NT2/D1 (cell line): Measurements from ENCODE around the gene TRAK1.

Experiments
- SUZ12 ChIP-seq: IDR thresholded peaks from 2 replicates; pipeline ENCODE4 v1.6.1; 2011; ENCODE audit not compliant: insufficient read length, insufficient read depth; ENCODE audit errors: extremely low read depth
- YY1 ChIP-seq: IDR thresholded peaks from 2 replicates; pipeline ENCODE4 v1.6.1; 2011; ENCODE audit not compliant: insufficient read length, insufficient read depth
- ZNF274 ChIP-seq: IDR thresholded peaks from 2 replicates; pipeline ENCODE4 v1.6.1; 2011; ENCODE audit warnings: mild to moderate bottlenecking, low read depth, low read length

DNA sequence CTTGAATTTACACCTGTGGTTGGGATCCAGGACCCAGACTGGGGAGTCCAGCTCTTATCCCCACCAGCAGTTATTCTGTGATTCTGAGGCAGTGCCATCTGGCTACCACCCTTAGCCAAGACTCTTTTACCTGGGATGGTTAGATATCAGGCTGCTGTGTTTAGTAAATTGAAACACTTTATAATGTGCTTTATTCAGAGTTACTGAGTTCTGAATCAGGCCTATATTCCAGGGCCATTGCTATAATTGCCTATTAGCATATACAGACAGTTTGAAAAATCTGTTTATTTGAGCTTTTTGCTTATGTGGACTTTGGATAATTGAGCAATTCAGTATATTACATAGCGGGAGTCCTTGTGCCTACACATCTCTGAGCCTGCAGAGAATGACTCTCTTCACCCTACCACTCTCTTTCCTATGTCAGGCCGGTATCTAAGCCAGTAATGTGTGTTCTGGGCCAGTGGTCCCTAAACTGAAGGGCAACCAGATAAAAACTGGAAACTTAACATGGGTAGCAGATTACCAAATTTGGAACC is 45.4 kb upstream of the TRAK1 start:
- TF ChIP-seq SUZ12 (no peak), YY1 (no peak), ZNF274 (no peak)
